Measurements from ENCODE around the gene GJC2.

Gene GJC2

GRCh38 chr1:228197555-228198147, 47.9 kb downstream of the GJC2 start:
- no peak for DNase-seq

- DNase-seq, result peak; percentile 16
Observed at GRCh38 chr1:228198977-228199590, 49.4 kb downstream of the GJC2 start.

GRCh38 chr1:228204958-228205357, 55.2 kb downstream of the GJC2 start:
- DNase-seq, result peak; percentile 8

GRCh38 chr1:228205526-228206436, 56.1 kb downstream of the GJC2 start:
- DNase-seq, result no peak

GRCh38 chr1:228206582-228207351, 57.0 kb downstream of the GJC2 start:
- DNase-seq, result no peak

- no peak for DNase-seq
Observed at GRCh38 chr1:228207381-228207810, 57.7 kb downstream of the GJC2 start.

GRCh38 chr1:228207851-228208821, 58.4 kb downstream of the GJC2 start, which contains the start of gene OBSCN:
TSS of gene OBSCN (plus strand) at chr1:228208044. CDS start at chr1:228211784, 3,740 bp downstream.
- DNase-seq, result no peak

GRCh38 chr1:228208831-228209551, 59.3 kb downstream of the GJC2 start:
- no peak for DNase-seq

Measured in MV-4-11 (cell line).